Heart left ventricle (tissue), 16 donors: ENCODE measurements around the gene ZNF18. TPM values are rescaled to one million over a fixed set of nuclear protein-coding genes. Genes with fewer than 3 reads are reported as not detected.
A peak's percentile ranks its signal among the peaks of the same experiment; 100 is the strongest.
"Not testable (repeated sequence)": the region's sequence is repeated elsewhere in the genome, so short reads cannot be mapped to it uniquely, and the experiment has no call there.

ENCODE experiments used
- ATAC-seq, 4 donors: fragments of 200-7000 bp; cut with Tn5 transposase; one replicate each; pipeline ENCODE4 v1.9.1; 2020 to 2022; ENCODE audit warnings: moderate library complexity in 4 of 4, mild to moderate bottlenecking in 3 of 4, moderate number of reproducible peaks in 1 of 4
- DNase-seq, 5 donors: peaks; one replicate each; pipeline ENCODE4 v3.0.0-alpha.2; 2020
- H3K27ac ChIP-seq, 12 donors: fragments of 200-600 bp; sonication (generic) in 4 of 12; one replicate each; pipeline versions ENCODE4 v1.5.0 to v1.8.0; 2016 to 2022; ENCODE audit warnings: mild to moderate bottlenecking in 2 of 12
- H3K27me3 ChIP-seq, 9 donors: fragments of 200-600 bp; sonication (generic) in 2 of 9; one replicate each; pipeline versions ENCODE4 v1.5.1 to v1.8.0; 2016 to 2022; ENCODE audit warnings: mild to moderate bottlenecking in 3 of 9
- H3K36me3 ChIP-seq, 9 donors: fragments of 200-600 bp; sonication (generic) in 2 of 9; one replicate each; pipeline versions ENCODE4 v1.5.0 to v1.8.0; 2018 to 2022; ENCODE audit warnings: mild to moderate bottlenecking in 2 of 9
- H3K4me1 ChIP-seq, 12 donors: fragments of 200-600 bp; sonication (generic) in 4 of 12; one replicate each; pipeline versions ENCODE4 v1.5.0 to v1.8.0; 2016 to 2022; ENCODE audit warnings: mild to moderate bottlenecking in 3 of 12
- H3K4me3 ChIP-seq, 12 donors: fragments of 200-600 bp; sonication (generic) in 4 of 12; one replicate each; pipeline versions ENCODE4 v1.5.0 to v1.8.0; 2017 to 2022; ENCODE audit warnings: mild to moderate bottlenecking in 9 of 12, moderate library complexity in 4 of 12
- H3K9me3 ChIP-seq, 12 donors: fragments of 200-600 bp; sonication (generic) in 4 of 12; one replicate each; pipeline versions ENCODE4 v1.5.0 to v1.8.0; 2016 to 2022; ENCODE audit warnings: mild to moderate bottlenecking in 1 of 12
- POLR2A ChIP-seq, 2 donors: fragments of 450-650 bp; IDR thresholded peaks; one replicate each; pipeline ENCODE4 v1.6.1; 2017; ENCODE audit warnings: antibody characterized with exemption in 2 of 2, mild to moderate bottlenecking in 2 of 2, moderate library complexity in 2 of 2
- WGBS, 4 donors: extraction: QIAGEN DNeasy Blood & Tissue Kit in 2 of 4; methylation state at CpG; one replicate each; pipeline versions ENCODE4 v1.1.5 to v1.1.7; 2013 to 2018; 5-methylcytosine and 5-hydroxymethylcytosine counted together
- intact Hi-C, 10 donors: fragments of 100-400 bp; cut with DNase I; formaldehyde crosslinking; loops; one replicate each; pipeline versions ENCODE4 v1.11.1 to v1.14.2; 2022
- polyA plus RNA-seq, 2 donors: library from polyadenylated mRNA; stranded (reverse); fragments of 200-250 nt; gene quantifications; one replicate each; pipeline ENCODE4 v1.2.3, GENCODE V29; 2013
- total RNA-seq, 9 donors: library from RNA; depleted of rRNA in 2 of 9; stranded (reverse); fragments of >200 nt in 2 of 9; fragmentation: NEBNext Ultra II Directional in 3 of 9; extraction: Animal tissue kit (Norgen Biotek cat#: 25700) in 3 of 9; gene quantifications; one replicate each; pipeline versions ENCODE4 v1.1.0 to v1.2.4, GENCODE V29; 2016 to 2023
- TF ChIP-seq, protein P1 (sequence below), 12 donors: fragments of 200-600 bp; sonication (generic) in 4 of 12; IDR thresholded peaks; one replicate each; pipeline versions ENCODE4 v1.5.0 to v1.8.0; 2018 to 2022; ENCODE audit warnings: antibody characterized with exemption in 12 of 12, mild to moderate bottlenecking in 5 of 12
- donor health status: ischemic (EF 13 %, LVEDD 7.1; RV severe dilation, severe dysfunction).
- donor health status: healthy with polysubstance abuse.
- donor health status: DM: no; HTN: yes; CAD: no.
- donor health status: DM: no; HTN: no; CAD: no.
- donor health status: ischemic (EF 25% LVEDD 6.9; RV normal size, moderate dysfunction).
- donor health status: ischemic (EF 25% LVEDD 5.7; RV mildly dilated, moderate dysfunction).
- donor health status: healthy.
- donor health status: DM: yes; HTN: yes; CAD: no.
- donor health status: ischemic (EF 35%, LVEDD 5.7; RV mildly dilated, moderate dysfunction).
- donor health status: nonischemic (EF 11% LVEDD 7.7; RV severe dilation, severe dysfunction).
- donor health status: DM: yes; HTN: yes; CAD: no.
- donor health status: PGD.
- donor health status: ischemic (EF 29% LVEDD 5.4; RV normal size, mild dysfunction).
- donor health status: nonischemic (EF 23%, LVEDD 6.1; RV moderate dilation, normal function).

Gene ZNF18
- total and polyA plus RNA-seq, 11 donors = 3.2 to 5.6 (median 4.1) TPM

- Histone ChIP-seq H3K4me3 (no peak overlapping the region), H3K36me3 (no peaks in the 10 kb centered on the region), H3K4me1 (peaks cover 0 to 8% (median 0%) of the 10 kb centered on the region in 12 donors), H3K27ac (no peak overlapping the region), H3K9me3 (peaks cover 0 to 19% (median 3%) of the 10 kb centered on the region in 12 donors), H3K27me3 (no peaks in the 10 kb centered on the region)
- peak in 3 of 5 donors; percentile 12 to 51 (median 49) for DNase-seq
- peak in 3 of 4 donors; percentile 49 to 90 (median 90) for ATAC-seq
- WGBS, 4 donors = 22 to 44% (median 36%) methylated on average over 6 of the region's 6 CpGs
- TF ChIP-seq POLR2A (IDR thresholded peaks at IDR 0.05) = no peak
- TF ChIP-seq, protein P1, sequence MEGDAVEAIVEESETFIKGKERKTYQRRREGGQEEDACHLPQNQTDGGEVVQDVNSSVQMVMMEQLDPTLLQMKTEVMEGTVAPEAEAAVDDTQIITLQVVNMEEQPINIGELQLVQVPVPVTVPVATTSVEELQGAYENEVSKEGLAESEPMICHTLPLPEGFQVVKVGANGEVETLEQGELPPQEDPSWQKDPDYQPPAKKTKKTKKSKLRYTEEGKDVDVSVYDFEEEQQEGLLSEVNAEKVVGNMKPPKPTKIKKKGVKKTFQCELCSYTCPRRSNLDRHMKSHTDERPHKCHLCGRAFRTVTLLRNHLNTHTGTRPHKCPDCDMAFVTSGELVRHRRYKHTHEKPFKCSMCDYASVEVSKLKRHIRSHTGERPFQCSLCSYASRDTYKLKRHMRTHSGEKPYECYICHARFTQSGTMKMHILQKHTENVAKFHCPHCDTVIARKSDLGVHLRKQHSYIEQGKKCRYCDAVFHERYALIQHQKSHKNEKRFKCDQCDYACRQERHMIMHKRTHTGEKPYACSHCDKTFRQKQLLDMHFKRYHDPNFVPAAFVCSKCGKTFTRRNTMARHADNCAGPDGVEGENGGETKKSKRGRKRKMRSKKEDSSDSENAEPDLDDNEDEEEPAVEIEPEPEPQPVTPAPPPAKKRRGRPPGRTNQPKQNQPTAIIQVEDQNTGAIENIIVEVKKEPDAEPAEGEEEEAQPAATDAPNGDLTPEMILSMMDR (IDR thresholded peaks at IDR 0.05) = no peak
- intact Hi-C loops = no loop called here
Observed at GRCh38 chr17:11948789-11949188, 48.5 kb downstream of the ZNF18 start.

DNA sequence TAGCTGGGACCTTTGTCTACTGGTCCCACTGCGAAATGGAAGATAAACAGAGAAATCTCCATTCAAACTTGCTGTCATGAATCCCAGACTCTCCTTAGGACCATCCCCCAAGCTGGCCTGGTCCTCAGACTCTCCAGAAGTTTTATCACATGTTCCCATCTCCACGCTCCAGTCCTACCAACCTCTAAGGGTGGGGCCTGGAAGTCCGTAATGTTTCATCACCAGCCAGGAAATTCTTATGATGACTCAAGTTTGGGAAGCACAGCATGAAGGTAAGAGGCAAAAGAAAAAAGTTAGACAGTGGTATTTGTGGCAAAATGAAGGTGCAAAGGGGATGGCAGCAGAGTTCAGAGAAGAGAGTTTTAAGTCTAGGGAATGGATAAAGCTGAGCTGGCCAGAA, 52.7 kb downstream of the ZNF18 start:
- no peak overlapping the region for H3K4me3 ChIP-seq
- DNase-seq (no peak), ATAC-seq (no peak)
- H3K27ac ChIP-seq = no peak overlapping the region
- peaks cover 0 to 8% (median 0%) of the 10 kb centered on the region in 12 donors for H3K4me1 ChIP-seq
- 68 to 73% (median 71%) methylated on average over 3 of the region's 3 CpGs for WGBS, 4 donors
- no peaks in the 10 kb centered on the region for H3K9me3 ChIP-seq
- H3K27me3 ChIP-seq = peaks cover 0 to 5% (median 0%) of the 10 kb centered on the region in 9 donors
- H3K36me3 ChIP-seq = no peaks in the 10 kb centered on the region
- intact Hi-C loops = no loop called here
- no peak for TF ChIP-seq POLR2A (IDR thresholded peaks at IDR 0.05)
- TF ChIP-seq, protein P1 (IDR thresholded peaks at IDR 0.05) = no peak

DNA sequence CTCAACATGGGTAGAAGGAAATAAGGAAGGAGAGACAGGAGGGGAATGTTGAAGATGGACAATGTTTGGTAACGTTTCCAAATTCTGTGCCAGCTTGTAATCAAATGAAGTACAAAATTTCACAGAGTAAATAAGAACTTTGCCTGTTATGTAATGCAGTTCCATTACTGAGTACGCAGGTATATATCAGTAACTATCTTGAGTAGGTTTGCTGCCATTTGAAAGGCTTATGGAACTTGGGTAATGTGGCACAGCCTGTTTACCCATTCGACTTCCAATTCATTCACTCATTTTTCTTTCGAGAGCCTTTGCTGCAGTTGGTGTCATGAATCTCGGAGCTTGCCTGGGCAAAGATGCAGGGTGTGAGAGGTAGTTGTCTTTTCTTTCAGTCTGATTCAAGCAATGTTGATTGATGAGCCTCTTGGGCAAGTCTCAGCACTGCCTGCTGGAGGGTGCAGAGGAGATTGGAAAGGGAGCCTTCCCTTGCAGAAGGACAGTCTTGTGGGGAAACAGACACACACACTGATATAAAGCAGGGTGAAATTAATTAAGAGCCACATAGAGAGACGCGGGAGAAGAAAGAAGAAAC, 53.4 kb downstream of the ZNF18 start:
- no peak overlapping the region for H3K4me3 ChIP-seq
- peaks cover 0 to 5% (median 0%) of the 10 kb centered on the region in 9 donors for H3K27me3 ChIP-seq
- peaks cover 0 to 5% (median 0%) of the 10 kb centered on the region in 12 donors for H3K4me1 ChIP-seq
- no peak for ATAC-seq
- 79 to 88% (median 84%) methylated on average over 7 of the region's 7 CpGs for WGBS, 4 donors
- H3K36me3 ChIP-seq = no peaks in the 10 kb centered on the region
- TF ChIP-seq POLR2A (IDR thresholded peaks at IDR 0.05) = no peak
- TF ChIP-seq, protein P1 (IDR thresholded peaks at IDR 0.05) = no peak
- intact Hi-C loops = no loop called here
- H3K27ac ChIP-seq = no peak overlapping the region
- DNase-seq = no peak
- no peaks in the 10 kb centered on the region for H3K9me3 ChIP-seq

- H3K9me3 ChIP-seq, DNase-seq, H3K4me3 ChIP-seq, H3K4me1 ChIP-seq, H3K36me3 ChIP-seq, H3K27me3 ChIP-seq, intact Hi-C loops, ATAC-seq, H3K27ac ChIP-seq: not testable (repeated sequence)
- 93 to 97% (median 94%) methylated on average over 11 of the region's 11 CpGs for WGBS, 4 donors
Observed at GRCh38 chr17:11943086-11943485, 54.2 kb downstream of the ZNF18 start.

- no peak overlapping the region for H3K27ac ChIP-seq
- ATAC-seq = no peak
- intact Hi-C loops = no loop called here
- no peaks in the 10 kb centered on the region for H3K9me3 ChIP-seq
- WGBS, 4 donors = 57 to 70% (median 66%) methylated on average over 2 of the region's 2 CpGs
- H3K4me3 ChIP-seq = no peak overlapping the region
- no peaks in the 10 kb centered on the region for H3K4me1 ChIP-seq
- H3K36me3 ChIP-seq = no peaks in the 10 kb centered on the region
- no peak for DNase-seq
- TF ChIP-seq, protein P1 (IDR thresholded peaks at IDR 0.05) = no peak
- TF ChIP-seq POLR2A (IDR thresholded peaks at IDR 0.05) = no peak
- peaks cover 0 to 9% (median 0%) of the 10 kb centered on the region in 9 donors for H3K27me3 ChIP-seq
Observed at GRCh38 chr17:11940904-11941303, 56.4 kb downstream of the ZNF18 start.
